Heart right ventricle (tissue), 16 donors: ENCODE results near the gene DCLK1. TPM values are rescaled to one million over a fixed set of nuclear protein-coding genes. Genes with fewer than 3 reads are reported as not detected.
A peak's percentile ranks its signal among the peaks of the same experiment; 100 is the strongest.

ENCODE experiments used
- ATAC-seq, 8 donors: fragments of 200-7000 bp; cut with Tn5 transposase; one replicate each; pipeline ENCODE4 v1.9.1; 2020; ENCODE audit warnings: mild to moderate bottlenecking in 8 of 8, moderate library complexity in 8 of 8, moderate number of reproducible peaks in 1 of 8
- DNase-seq, 2 donors: peaks; one replicate each; pipeline ENCODE4 v3.0.0-alpha.2; 2020
- H3K27ac ChIP-seq, 10 donors: fragments of 200-600 bp; sonication (generic) in 2 of 10; one replicate each; pipeline versions ENCODE4 v1.5.0 to v1.8.0; 2020 to 2022; ENCODE audit warnings: mild to moderate bottlenecking in 3 of 10
- H3K27me3 ChIP-seq, 7 donors: fragments of 200-600 bp; one replicate each; pipeline ENCODE4 v1.8.0; 2021 to 2022; ENCODE audit warnings: mild to moderate bottlenecking in 2 of 7
- H3K36me3 ChIP-seq, 9 donors: fragments of 200-600 bp; sonication (generic) in 1 of 9; one replicate each; pipeline versions ENCODE4 v1.5.0 to v1.8.0; 2020 to 2022; ENCODE audit warnings: mild to moderate bottlenecking in 2 of 9
- H3K4me1 ChIP-seq, 9 donors: fragments of 200-600 bp; sonication (generic) in 1 of 9; one replicate each; pipeline versions ENCODE4 v1.5.0 to v1.8.0; 2020 to 2022; ENCODE audit warnings: mild to moderate bottlenecking in 4 of 9
- H3K4me3 ChIP-seq, 10 donors: fragments of 200-600 bp; sonication (generic) in 2 of 10; one replicate each; pipeline versions ENCODE4 v1.5.0 to v1.8.0; 2020 to 2022; ENCODE audit warnings: mild to moderate bottlenecking in 7 of 10, moderate library complexity in 2 of 10
- H3K9me3 ChIP-seq, 11 donors: fragments of 200-600 bp in 10 of 11; sonication (generic) in 2 of 11; one replicate each; pipeline versions ENCODE4 v1.5.0 to v1.8.0; 2013 to 2022; ENCODE audit warnings: mild to moderate bottlenecking in 2 of 11, control low read depth in 1 of 11, moderate library complexity in 1 of 11
- WGBS, 2 donors: extraction: QIAGEN DNeasy Blood & Tissue Kit; methylation state at CpG; one replicate each; pipeline ENCODE4 v1.1.7; 2013; ENCODE audit warnings: inconsistent platforms in 1 of 2; 5-methylcytosine and 5-hydroxymethylcytosine counted together
- intact Hi-C, 10 donors: fragments of 100-400 bp; cut with DNase I; formaldehyde crosslinking; loops; one replicate each; pipeline versions ENCODE4 v1.11.1 to v1.14.2; 2022
- polyA plus RNA-seq, 2 donors: library from polyadenylated mRNA; stranded (reverse); fragments of 200-250 nt; gene quantifications; one replicate each; pipeline ENCODE4 v1.2.3, GENCODE V29; 2013
- total RNA-seq, 10 donors: library from RNA; stranded (reverse); fragmentation: NEBNext Ultra II Directional in 3 of 10; extraction: Animal tissue kit (Norgen Biotek cat#: 25700) in 3 of 10; gene quantifications; one replicate each; pipeline versions ENCODE4 v1.2.1 to v1.2.4, GENCODE V29; 2021 to 2023
- TF ChIP-seq, protein P1 (sequence below), 9 donors: fragments of 200-600 bp; sonication (generic) in 2 of 9; IDR thresholded peaks; one replicate each; pipeline versions ENCODE4 v1.5.0 to v1.8.0; 2021 to 2022; ENCODE audit warnings: antibody characterized with exemption in 9 of 9, mild to moderate bottlenecking in 5 of 9, moderate library complexity in 1 of 9
- donor health status: Arrhythmogenic right ventricular cardiomyopathy.
- donor health status: ischemic (EF 13 %, LVEDD 7.1; RV severe dilation, severe dysfunction).
- donor health status: healthy with polysubstance abuse.
- donor health status: DM: no; HTN: yes; CAD: no.
- donor health status: DM: no; HTN: no; CAD: no.
- donor health status: ischemic (EF 25% LVEDD 6.9; RV normal size, moderate dysfunction).
- donor health status: ischemic (EF 25% LVEDD 5.7; RV mildly dilated, moderate dysfunction).
- donor health status: healthy.
- donor health status: DM: yes; HTN: yes; CAD: no.
- donor health status: Ischemic cardiomyopathy.
- donor health status: ischemic (EF 35%, LVEDD 5.7; RV mildly dilated, moderate dysfunction).
- donor health status: nonischemic (EF 11% LVEDD 7.7; RV severe dilation, severe dysfunction).
- donor health status: DM: yes; HTN: yes; CAD: no.
- donor health status: PGD.
- donor health status: ischemic (EF 29% LVEDD 5.4; RV normal size, mild dysfunction).
- donor health status: nonischemic (EF 23%, LVEDD 6.1; RV moderate dilation, normal function).

The DCLK1 gene
- total and polyA plus RNA-seq, 12 donors, result 3.4 to 16.9 (median 9.1) TPM

DNA sequence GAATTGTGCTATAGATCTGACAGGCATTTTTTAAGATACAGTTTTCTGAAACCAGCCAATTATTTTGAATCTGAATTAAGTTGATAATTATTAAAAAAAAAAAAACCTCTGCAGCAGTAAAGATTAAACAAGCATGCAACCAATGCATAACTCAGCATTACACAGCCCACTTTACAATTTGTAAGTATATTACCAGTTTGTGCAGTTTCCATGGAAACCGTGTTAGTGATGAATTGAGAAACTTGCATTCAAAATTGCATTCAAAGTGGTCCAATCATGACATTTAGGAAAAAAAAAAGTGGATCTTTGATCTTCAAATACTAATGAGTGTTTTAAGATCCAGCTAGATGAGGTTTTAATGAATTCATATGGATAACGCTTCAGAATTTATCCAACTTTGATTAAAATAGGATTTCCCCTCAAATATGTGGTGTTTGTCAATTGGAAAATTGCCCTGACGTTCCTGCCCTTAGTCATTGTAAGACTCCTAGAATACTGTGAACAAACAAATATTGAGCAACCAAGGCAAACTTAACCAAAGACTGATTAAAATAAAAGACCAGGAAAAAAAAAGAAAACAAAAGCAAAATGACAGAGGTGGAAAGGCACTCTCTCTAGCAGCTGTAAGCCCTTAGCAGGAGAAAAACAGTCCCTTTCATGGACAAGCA lies 339.9 kb downstream of the DCLK1 start:
- no peaks in the 10 kb centered on the region for H3K9me3 ChIP-seq
- H3K4me3 ChIP-seq, result no peak overlapping the region
- no peak overlapping the region for H3K27ac ChIP-seq
- H3K27me3 ChIP-seq, result no peaks in the 10 kb centered on the region
- TF ChIP-seq, protein P1, sequence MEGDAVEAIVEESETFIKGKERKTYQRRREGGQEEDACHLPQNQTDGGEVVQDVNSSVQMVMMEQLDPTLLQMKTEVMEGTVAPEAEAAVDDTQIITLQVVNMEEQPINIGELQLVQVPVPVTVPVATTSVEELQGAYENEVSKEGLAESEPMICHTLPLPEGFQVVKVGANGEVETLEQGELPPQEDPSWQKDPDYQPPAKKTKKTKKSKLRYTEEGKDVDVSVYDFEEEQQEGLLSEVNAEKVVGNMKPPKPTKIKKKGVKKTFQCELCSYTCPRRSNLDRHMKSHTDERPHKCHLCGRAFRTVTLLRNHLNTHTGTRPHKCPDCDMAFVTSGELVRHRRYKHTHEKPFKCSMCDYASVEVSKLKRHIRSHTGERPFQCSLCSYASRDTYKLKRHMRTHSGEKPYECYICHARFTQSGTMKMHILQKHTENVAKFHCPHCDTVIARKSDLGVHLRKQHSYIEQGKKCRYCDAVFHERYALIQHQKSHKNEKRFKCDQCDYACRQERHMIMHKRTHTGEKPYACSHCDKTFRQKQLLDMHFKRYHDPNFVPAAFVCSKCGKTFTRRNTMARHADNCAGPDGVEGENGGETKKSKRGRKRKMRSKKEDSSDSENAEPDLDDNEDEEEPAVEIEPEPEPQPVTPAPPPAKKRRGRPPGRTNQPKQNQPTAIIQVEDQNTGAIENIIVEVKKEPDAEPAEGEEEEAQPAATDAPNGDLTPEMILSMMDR (IDR thresholded peaks at IDR 0.05), result no peak
- DNase-seq (no peak), ATAC-seq (no peak)
- intact Hi-C loops, result loop anchor here in 3 of 10 donors (10.0 kb wide), 2 partner anchors 157 to 577 kb away; no protein-coding TSS in a partner anchor
- no peaks in the 10 kb centered on the region for H3K36me3 ChIP-seq
- WGBS, 2 donors, result 79 to 81% methylated on average over 3 of the region's 3 CpGs
- no peaks in the 10 kb centered on the region for H3K4me1 ChIP-seq

DNA sequence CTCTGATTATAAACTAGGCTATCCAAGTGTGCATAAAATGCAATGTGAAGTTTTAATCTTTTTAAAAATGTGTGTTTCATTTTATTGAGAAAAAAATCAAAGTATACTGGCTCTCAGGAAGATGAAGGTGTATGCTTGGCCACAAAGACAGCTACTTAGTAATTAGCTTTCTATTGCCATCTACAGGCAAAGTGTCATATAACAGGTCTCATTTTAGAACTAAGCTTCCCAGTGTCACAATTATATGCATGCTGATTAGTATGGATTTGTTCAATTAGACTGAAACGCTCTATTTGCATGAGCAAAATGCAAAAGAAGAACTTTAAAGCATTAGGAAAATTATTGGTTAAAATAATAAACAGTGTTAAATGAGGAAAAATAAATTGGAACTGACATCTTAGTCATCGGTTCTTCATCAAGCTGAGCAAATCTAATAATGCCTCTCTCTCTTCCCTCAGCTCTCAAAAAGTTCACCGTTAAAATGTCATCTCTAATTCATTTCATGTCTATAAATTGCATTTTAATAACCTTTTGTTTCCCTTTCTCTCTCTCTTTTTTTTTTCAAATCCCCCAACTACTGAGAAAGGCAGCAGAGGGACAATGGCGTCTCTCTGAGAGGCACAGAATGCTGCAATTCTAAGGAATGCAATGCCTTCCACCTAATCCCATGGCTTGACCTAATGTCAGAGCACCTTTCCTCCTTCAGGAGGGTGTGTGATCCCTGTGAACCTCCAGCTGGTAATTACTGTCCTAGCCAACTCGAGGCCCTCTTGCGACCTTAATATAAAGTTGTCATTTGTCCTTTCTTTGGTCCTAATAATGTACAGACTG lies 341.6 kb downstream of the DCLK1 start:
- no peaks in the 10 kb centered on the region for H3K36me3 ChIP-seq
- TF ChIP-seq, protein P1 (IDR thresholded peaks at IDR 0.05), result peak in 8 of 9 donors; percentile 41 to 74 (median 66)
- ATAC-seq (peak in 4 of 8 donors; percentile 51 to 67 (median 55)), DNase-seq (no peak)
- H3K4me3 ChIP-seq, result no peak overlapping the region
- no peak overlapping the region for H3K27ac ChIP-seq
- H3K4me1 ChIP-seq, result no peaks in the 10 kb centered on the region
- H3K9me3 ChIP-seq, result no peaks in the 10 kb centered on the region
- WGBS, 2 donors, result 73 to 74% methylated on average over 6 of the region's 6 CpGs
- intact Hi-C loops, result loop anchor here in 9 of 10 donors (2.0 to 10.0 kb wide), 8 partner anchors 67 to 575 kb away; no protein-coding TSS in a partner anchor
- no peaks in the 10 kb centered on the region for H3K27me3 ChIP-seq

DNA sequence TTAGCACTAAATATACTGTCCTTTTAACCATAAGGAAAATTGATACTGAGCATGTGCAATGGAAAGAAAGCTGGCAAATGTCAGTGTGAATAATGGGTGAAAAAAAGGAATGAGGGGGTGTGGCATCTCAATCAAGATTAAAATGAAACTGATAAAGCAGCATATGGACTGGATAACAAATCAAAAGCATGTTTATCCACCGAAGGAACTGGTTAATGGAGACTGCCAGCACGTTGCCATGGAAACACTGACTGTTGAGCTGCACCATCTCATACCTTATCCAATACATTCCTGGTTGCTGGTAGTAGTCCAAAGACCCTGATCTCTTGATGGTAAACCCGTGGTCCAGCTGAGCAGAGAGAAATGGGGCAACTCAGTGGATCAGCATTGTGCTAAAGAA lies 343.2 kb downstream of the DCLK1 start:
- no peaks in the 10 kb centered on the region for H3K27me3 ChIP-seq
- H3K4me3 ChIP-seq, result no peak overlapping the region
- ATAC-seq (no peak), DNase-seq (no peak)
- TF ChIP-seq, protein P1 (IDR thresholded peaks at IDR 0.05), result no peak
- H3K27ac ChIP-seq, result no peak overlapping the region
- 55 to 59% methylated on average over 3 of the region's 3 CpGs for WGBS, 2 donors
- intact Hi-C loops, result loop anchor here in 7 of 10 donors (2.0 to 10.0 kb wide), 6 partner anchors 66 to 157 kb away; no protein-coding TSS in a partner anchor
- no peaks in the 10 kb centered on the region for H3K4me1 ChIP-seq
- H3K36me3 ChIP-seq, result no peaks in the 10 kb centered on the region
- H3K9me3 ChIP-seq, result no peaks in the 10 kb centered on the region

DNA sequence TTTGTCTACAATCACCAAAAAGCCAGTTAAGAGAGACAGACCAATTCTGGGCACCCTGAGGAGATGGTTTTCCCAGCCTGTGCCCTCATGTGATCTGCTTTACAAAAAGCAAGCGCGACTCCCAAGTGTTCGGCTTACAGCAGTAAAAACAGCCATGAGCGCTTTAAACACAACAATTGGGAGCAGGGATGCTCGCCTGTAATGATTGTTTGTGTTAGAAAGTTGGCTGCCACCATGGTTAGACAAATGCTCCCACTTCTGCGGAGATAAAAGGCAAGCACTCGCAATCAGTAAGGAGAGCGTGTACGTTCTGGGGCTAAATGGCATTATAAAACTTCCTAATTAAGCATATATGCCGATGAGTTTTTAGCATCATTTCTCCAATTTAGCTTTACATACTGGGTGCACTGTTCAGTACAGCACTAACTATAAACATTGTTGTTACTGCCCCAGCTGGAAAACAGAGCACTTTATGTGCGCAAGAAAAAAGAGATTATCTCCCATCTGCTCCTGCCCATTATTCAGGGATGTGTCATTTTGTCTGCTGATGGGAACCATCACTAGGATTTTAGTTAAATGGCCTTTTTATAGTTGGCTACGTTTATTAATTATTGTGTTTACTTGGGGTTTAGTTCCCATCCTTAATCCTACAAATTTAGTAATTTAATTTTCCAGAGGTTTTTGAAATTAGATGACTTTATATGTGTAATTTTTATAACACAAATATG lies 345.4 kb downstream of the DCLK1 start:
- H3K9me3 ChIP-seq, result no peaks in the 10 kb centered on the region
- H3K27ac ChIP-seq, result no peak overlapping the region
- no peak for DNase-seq
- H3K36me3 ChIP-seq, result no peaks in the 10 kb centered on the region
- no peaks in the 10 kb centered on the region for H3K4me1 ChIP-seq
- H3K27me3 ChIP-seq, result no peaks in the 10 kb centered on the region
- H3K4me3 ChIP-seq, result no peak overlapping the region
- intact Hi-C loops, result loop anchor here in 6 of 10 donors (5.0 to 10.0 kb wide), 3 partner anchors 63 to 153 kb away; no protein-coding TSS in a partner anchor
- ATAC-seq, result no peak
- TF ChIP-seq, protein P1 (IDR thresholded peaks at IDR 0.05), result no peak
- 76 to 81% methylated on average over 12 of the region's 12 CpGs for WGBS, 2 donors
